HL-60 (cell line): ENCODE measurements around the gene TPST1.

Experiments
- DNase-seq, 2 experiments: peaks; one replicate each; pipeline ENCODE4 v3.0.0-alpha.2; 2010 to 2020; ENCODE audit warnings: low read depth in 1 of 2, low spot score in 1 of 2
- H3K27ac ChIP-seq: fragments of 250-450 bp; sonication (Bioruptor Pico); replicated peaks from 2 replicates; pipeline ENCODE4 v1.5.1; 2020; ENCODE audit warnings: mild to moderate bottlenecking, moderate library complexity
- H3K27me3 ChIP-seq: fragments of 250-450 bp; sonication (Bioruptor Pico); 2 replicates; pipeline ENCODE4 v1.5.1; 2021; ENCODE audit warnings: mild to moderate bottlenecking, moderate library complexity; ENCODE audit not compliant: insufficient read depth, poor library complexity, severe bottlenecking
- H3K4me3 ChIP-seq: replicated peaks from 2 replicates; pipeline ENCODE4 v1.5.1; 2011; ENCODE audit warnings: mild to moderate bottlenecking, control low read depth, low read length; ENCODE audit not compliant: insufficient read depth
- GABPA ChIP-seq: IDR thresholded peaks from 2 replicates; pipeline ENCODE4 v1.6.1; 2012; ENCODE audit warnings: low read depth
- POLR2AphosphoS5 ChIP-seq: IDR thresholded peaks from 2 replicates; pipeline ENCODE4 v1.6.1; 2012; ENCODE audit warnings: low read depth
- REST ChIP-seq: IDR thresholded peaks from 2 replicates; pipeline ENCODE4 v1.6.1; 2012; ENCODE audit warnings: low read depth; ENCODE audit not compliant: insufficient replicate concordance
- SPI1 ChIP-seq: IDR thresholded peaks from 2 replicates; pipeline ENCODE4 v1.6.1; 2012; ENCODE audit warnings: low read depth, mild to moderate bottlenecking, borderline replicate concordance
- TF ChIP-seq, protein P1 (sequence below): IDR thresholded peaks from one replicate; pipeline ENCODE4 v1.5.1; 2011; ENCODE audit warnings: low read length, control low read depth, inconsistent platforms; ENCODE audit not compliant: insufficient read depth

TPST1 gene

DNA sequence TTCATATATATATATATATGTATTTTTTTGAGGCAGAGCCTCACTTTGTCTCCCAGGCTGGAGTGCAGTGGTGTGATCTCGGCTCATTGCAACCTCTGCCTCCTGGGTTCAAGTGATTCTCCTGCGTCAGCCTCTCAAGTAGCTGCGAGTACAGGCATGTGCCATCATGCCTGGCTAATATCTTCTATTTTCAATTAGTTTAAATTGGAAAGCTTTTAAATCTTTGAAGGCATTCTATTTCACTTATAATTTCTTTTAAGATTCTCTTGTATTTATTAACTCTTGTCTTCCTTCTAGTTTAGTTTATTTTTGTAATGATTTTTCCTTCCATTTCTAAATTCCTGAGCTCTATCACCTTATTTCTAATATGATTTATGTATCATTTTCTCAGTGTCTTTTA lies 71.2 kb downstream of the TPST1 start:
- Histone ChIP-seq H3K4me3 (no peak overlapping the region), H3K27me3 (no peaks in the 10 kb centered on the region), H3K27ac (no peak overlapping the region)
- DNase-seq: no peak
- TF ChIP-seq, protein P1, sequence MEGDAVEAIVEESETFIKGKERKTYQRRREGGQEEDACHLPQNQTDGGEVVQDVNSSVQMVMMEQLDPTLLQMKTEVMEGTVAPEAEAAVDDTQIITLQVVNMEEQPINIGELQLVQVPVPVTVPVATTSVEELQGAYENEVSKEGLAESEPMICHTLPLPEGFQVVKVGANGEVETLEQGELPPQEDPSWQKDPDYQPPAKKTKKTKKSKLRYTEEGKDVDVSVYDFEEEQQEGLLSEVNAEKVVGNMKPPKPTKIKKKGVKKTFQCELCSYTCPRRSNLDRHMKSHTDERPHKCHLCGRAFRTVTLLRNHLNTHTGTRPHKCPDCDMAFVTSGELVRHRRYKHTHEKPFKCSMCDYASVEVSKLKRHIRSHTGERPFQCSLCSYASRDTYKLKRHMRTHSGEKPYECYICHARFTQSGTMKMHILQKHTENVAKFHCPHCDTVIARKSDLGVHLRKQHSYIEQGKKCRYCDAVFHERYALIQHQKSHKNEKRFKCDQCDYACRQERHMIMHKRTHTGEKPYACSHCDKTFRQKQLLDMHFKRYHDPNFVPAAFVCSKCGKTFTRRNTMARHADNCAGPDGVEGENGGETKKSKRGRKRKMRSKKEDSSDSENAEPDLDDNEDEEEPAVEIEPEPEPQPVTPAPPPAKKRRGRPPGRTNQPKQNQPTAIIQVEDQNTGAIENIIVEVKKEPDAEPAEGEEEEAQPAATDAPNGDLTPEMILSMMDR: no peak
- TF ChIP-seq REST (no peak), GABPA (no peak), POLR2AphosphoS5 (no peak), SPI1 (no peak)

GRCh38 chr7:66277492-66277891 lies 72.4 kb downstream of the TPST1 start:
- Histone ChIP-seq H3K27me3 (no peaks in the 10 kb centered on the region), H3K4me3 (no peak overlapping the region), H3K27ac (no peak overlapping the region)
- TF ChIP-seq POLR2AphosphoS5 (no peak), GABPA (no peak), SPI1 (no peak)
- no peak for DNase-seq

DNA sequence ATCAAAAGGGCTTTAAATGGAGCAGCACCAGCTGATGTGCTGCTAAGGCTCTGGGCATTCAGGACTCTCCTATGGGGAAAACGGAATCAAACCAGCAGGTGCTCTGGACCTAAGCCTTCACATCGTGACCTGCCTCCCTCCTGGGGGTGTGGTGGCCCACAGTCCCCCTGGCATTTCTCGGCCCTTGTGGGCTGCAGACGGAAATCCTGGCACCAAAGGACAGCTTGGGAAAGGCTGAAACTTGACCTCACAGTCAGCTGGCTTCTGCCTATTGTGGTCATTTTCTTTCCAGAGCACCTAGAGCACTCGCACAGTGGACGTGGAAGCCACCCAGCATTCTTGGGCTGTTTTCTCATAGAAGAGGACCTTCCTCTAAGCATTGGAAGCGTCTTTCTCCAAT lies 74.8 kb downstream of the TPST1 start:
- TF ChIP-seq, protein P1: no peak
- TF ChIP-seq SPI1 (no peak), POLR2AphosphoS5 (no peak), REST (no peak), GABPA (no peak)
- Histone ChIP-seq H3K27me3 (no peaks in the 10 kb centered on the region), H3K27ac (no peak overlapping the region), H3K4me3 (no peak overlapping the region)
- DNase-seq: no peak

- H3K4me3 ChIP-seq: no peak overlapping the region
- H3K27ac ChIP-seq: peak overlapping the region; percentile 18
- DNase-seq: peak in 1 of 2 experiments; percentile 60
- no peaks in the 10 kb centered on the region for H3K27me3 ChIP-seq
- no peak for TF ChIP-seq GABPA
- TF ChIP-seq POLR2AphosphoS5: no peak
- TF ChIP-seq, protein P1: no peak
- no peak for TF ChIP-seq REST
- no peak for TF ChIP-seq SPI1
Observed at GRCh38 chr7:66281678-66282590, 76.8 kb downstream of the TPST1 start.
